Spleen (tissue), 7 donors: Measurements from ENCODE around the gene IDI2.

Experiments used
- POLR2A ChIP-seq, 3 donors: fragments of 450-650 bp; IDR thresholded peaks; one replicate each; pipeline ENCODE4 v1.5.1; 2017; ENCODE audit warnings: antibody characterized with exemption in 3 of 3, mild to moderate bottlenecking in 1 of 3
- POLR2AphosphoS5 ChIP-seq, 3 donors: sonication (generic); formaldehyde crosslinking; IDR thresholded peaks; one replicate each; pipeline ENCODE4 v1.5.1; 2017; ENCODE audit warnings: antibody characterized with exemption in 3 of 3
- TF ChIP-seq, protein P1 (sequence below), 11 experiments: fragments of 200-600 bp in 7 of 11; fragments of 450-650 bp in 4 of 11; sonication (generic) in 4 of 11; IDR thresholded peaks in 8 of 11; conservative IDR thresholded peaks in 3 of 11; 1 replicate in 7 of 11; 2 replicates in 4 of 11; pipeline versions ENCODE4 v1.4.0 to v1.8.0; 2016 to 2021; ENCODE audit warnings: antibody characterized with exemption in 11 of 11, inconsistent platforms in 4 of 11, mild to moderate bottlenecking in 1 of 11
- donor health status: DM: no; HTN: no; CAD: no; lungs with moderate emphysema.
- donor health status: DM: no; HTN: no; CAD: no.
- donor health status: DM: no; HTN: no; CAD: no.

DNA sequence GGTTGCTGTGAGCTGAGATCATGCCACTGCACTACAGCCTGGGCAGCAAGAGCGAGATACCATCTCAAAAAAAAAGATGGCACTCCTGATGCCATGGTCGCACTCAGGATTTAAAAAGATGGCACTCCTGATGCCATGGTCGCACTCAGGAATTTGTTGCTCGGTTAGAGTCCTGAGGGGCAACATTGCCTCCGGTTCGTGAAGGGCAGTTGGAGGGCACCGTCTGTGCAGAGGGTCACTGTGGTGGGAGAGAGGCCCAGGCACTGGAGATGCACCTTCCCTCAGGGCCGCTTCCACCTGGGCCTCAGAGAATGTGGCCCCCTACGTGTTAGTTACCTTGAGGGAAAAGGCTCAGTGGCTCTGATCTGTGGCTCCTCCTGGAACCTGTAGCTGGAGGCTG lies 19.1 kb downstream of the IDI2 start:
- TF ChIP-seq, protein P1, sequence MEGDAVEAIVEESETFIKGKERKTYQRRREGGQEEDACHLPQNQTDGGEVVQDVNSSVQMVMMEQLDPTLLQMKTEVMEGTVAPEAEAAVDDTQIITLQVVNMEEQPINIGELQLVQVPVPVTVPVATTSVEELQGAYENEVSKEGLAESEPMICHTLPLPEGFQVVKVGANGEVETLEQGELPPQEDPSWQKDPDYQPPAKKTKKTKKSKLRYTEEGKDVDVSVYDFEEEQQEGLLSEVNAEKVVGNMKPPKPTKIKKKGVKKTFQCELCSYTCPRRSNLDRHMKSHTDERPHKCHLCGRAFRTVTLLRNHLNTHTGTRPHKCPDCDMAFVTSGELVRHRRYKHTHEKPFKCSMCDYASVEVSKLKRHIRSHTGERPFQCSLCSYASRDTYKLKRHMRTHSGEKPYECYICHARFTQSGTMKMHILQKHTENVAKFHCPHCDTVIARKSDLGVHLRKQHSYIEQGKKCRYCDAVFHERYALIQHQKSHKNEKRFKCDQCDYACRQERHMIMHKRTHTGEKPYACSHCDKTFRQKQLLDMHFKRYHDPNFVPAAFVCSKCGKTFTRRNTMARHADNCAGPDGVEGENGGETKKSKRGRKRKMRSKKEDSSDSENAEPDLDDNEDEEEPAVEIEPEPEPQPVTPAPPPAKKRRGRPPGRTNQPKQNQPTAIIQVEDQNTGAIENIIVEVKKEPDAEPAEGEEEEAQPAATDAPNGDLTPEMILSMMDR (IDR thresholded peaks at IDR 0.05 in 8 of 11, conservative IDR thresholded peaks at IDR 0.05 in 3 of 11) = no peak
- no peak for TF ChIP-seq POLR2AphosphoS5 (IDR thresholded peaks at IDR 0.05)
- TF ChIP-seq POLR2A (IDR thresholded peaks at IDR 0.05) = no peak
